GM18867 (cell line): Measurements from ENCODE around the gene PPIB.

Source experiments
- ATAC-seq: cut with Tn5 transposase; IDR thresholded peaks from one replicate; pipeline ENCODE4 v1.9.1; 2021; ENCODE audit warnings: mild to moderate bottlenecking, moderate library complexity; ENCODE audit not compliant: unreplicated experiment

Gene PPIB

DNA sequence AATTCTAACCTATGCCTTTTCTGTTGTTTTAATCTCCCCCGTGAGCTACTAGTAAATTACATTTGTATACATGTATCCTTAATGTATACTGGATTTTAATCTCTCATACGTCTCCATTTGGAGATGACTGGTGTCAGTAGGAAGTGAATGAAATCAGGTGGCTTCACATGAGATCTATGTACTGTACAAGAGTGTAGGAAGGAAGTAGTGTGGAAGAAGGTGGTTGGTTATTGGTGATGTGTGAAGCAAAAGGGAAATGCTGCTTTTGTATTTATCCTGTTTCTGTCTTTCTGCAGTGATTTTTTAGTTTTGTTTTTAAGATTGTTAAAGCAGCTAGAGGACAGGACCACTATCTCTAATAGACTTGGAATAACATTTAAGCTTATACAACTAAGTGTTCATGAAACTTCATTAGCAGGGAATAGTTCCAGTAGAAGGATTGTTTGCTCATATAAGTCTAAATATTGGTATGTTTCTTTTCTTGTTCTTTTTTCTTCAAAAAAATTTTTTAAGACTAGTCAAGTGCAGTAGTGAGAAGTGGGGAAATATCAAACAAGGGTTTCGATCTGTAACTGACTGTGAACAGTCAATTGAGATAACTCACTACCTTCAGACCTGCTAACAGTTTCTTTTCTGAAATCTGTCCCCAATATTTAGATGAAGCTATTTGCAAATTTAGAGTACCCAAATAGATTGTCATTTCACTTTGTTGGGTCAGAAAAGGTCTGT, 51.7 kb downstream of the PPIB start:
- ATAC-seq = peak; percentile 54

DNA sequence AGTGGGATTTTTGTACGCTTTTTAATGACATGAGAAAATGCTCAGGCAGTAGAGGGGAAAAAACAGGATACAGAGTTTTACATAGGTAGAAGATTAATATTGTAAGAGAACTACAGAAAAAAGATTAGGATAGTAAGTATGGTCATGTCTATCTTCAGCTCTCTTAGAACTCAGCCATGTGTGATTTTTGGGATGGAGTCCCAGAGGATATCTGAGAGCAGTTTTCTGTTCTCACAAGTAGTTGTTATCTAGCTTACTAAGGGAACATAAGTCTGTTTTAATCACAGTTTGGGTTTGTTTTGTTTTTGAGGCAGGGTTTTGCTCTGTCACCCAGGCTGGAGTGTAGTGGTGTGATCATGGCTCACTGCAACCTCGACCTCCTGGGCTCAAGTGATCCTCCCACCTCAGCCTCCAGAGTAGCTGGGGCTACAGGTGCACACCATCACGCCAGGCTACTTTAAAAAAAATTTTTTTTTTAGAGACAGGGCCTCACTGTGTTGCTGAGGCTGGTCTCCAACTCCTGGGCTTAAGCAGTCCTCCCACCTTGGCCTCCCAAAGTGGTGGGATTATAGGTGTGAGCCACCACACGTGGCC, 52.6 kb downstream of the PPIB start:
- ATAC-seq = peak; percentile 12

DNA sequence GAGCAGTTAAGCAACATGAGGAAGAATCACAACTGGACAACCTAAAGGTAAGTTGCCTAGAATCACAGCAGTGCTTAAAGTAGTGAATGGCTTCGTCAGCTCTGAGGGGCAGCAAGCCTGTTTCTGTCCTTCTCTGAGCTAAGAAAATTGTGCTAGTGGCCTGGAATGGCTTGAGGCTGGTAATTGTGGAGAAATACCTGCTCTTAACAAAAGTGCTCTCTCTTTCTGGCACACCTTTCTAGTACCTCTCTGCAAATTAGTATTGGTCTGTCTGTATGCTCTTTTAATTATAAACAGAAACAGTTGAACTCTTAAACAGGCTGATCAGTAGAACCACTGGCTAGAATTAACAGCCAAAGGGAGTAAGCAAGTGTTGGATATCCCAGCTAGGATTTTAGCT, 55.5 kb downstream of the PPIB start:
- ATAC-seq = no peak
